ENCODE measurements around the gene NALCN.

NALCN gene

GRCh38 chr13:101185606-101186005 lies 230.7 kb downstream of the NALCN start:
- H3K4me1 ChIP-seq (ENCODE audit: control insufficient read depth, insufficient read depth, low read length): no peaks in the 10 kb centered on the region
- H3K4me3 ChIP-seq (ENCODE audit: low read length): no peak overlapping the region
- no peaks in the 10 kb centered on the region for H3K36me3 ChIP-seq (ENCODE audit: insufficient read depth, low read length)
- no peaks in the 10 kb centered on the region for H3K27me3 ChIP-seq (ENCODE audit: control insufficient read depth, insufficient read depth, low read length)
- no peaks in the 10 kb centered on the region for H3K9me3 ChIP-seq (replicated peaks; ENCODE audit: low read length)
- no peak overlapping the region for H3K4me2 ChIP-seq (ENCODE audit: low read length)
- no peak overlapping the region for H3K9ac ChIP-seq (ENCODE audit: low read depth, low read length)

- Histone ChIP-seq H3K4me1 (ENCODE audit: control insufficient read depth, insufficient read depth, low read length) (no peaks in the 10 kb centered on the region), H3K4me2 (ENCODE audit: low read length) (no peak overlapping the region), H3K9me3 (replicated peaks; ENCODE audit: low read length) (no peaks in the 10 kb centered on the region), H3K9ac (ENCODE audit: low read depth, low read length) (no peak overlapping the region), H3K36me3 (ENCODE audit: insufficient read depth, low read length) (no peaks in the 10 kb centered on the region), H3K4me3 (ENCODE audit: low read length) (no peak overlapping the region), H3K27me3 (ENCODE audit: control insufficient read depth, insufficient read depth, low read length) (no peaks in the 10 kb centered on the region)
Measured at GRCh38 chr13:101181076-101181685, 235.1 kb downstream of the NALCN start.

GRCh38 chr13:101179021-101179420 lies 237.3 kb downstream of the NALCN start:
- H3K4me2 ChIP-seq (ENCODE audit: low read length): no peak overlapping the region
- no peaks in the 10 kb centered on the region for H3K27me3 ChIP-seq (ENCODE audit: control insufficient read depth, insufficient read depth, low read length)
- no peaks in the 10 kb centered on the region for H3K36me3 ChIP-seq (ENCODE audit: insufficient read depth, low read length)
- no peaks in the 10 kb centered on the region for H3K4me1 ChIP-seq (ENCODE audit: control insufficient read depth, insufficient read depth, low read length)
- no peaks in the 10 kb centered on the region for H3K9me3 ChIP-seq (replicated peaks; ENCODE audit: low read length)
- no peak overlapping the region for H3K9ac ChIP-seq (ENCODE audit: low read depth, low read length)
- no peak overlapping the region for H3K4me3 ChIP-seq (ENCODE audit: low read length)

GRCh38 chr13:101178406-101178805 lies 237.9 kb downstream of the NALCN start:
- no peaks in the 10 kb centered on the region for H3K4me1 ChIP-seq (ENCODE audit: control insufficient read depth, insufficient read depth, low read length)
- no peaks in the 10 kb centered on the region for H3K9me3 ChIP-seq (replicated peaks; ENCODE audit: low read length)
- H3K4me2 ChIP-seq (ENCODE audit: low read length): no peak overlapping the region
- no peak overlapping the region for H3K9ac ChIP-seq (ENCODE audit: low read depth, low read length)
- no peak overlapping the region for H3K4me3 ChIP-seq (ENCODE audit: low read length)
- H3K27me3 ChIP-seq (ENCODE audit: control insufficient read depth, insufficient read depth, low read length): no peaks in the 10 kb centered on the region
- no peaks in the 10 kb centered on the region for H3K36me3 ChIP-seq (ENCODE audit: insufficient read depth, low read length)

GRCh38 chr13:101170306-101170705 lies 246.0 kb downstream of the NALCN start:
- H3K9ac ChIP-seq (ENCODE audit: low read depth, low read length): no peak overlapping the region
- H3K27me3 ChIP-seq (ENCODE audit: control insufficient read depth, insufficient read depth, low read length): no peaks in the 10 kb centered on the region

GRCh38 chr13:101157261-101157660 lies 259.0 kb downstream of the NALCN start:
- Histone ChIP-seq H3K9ac (ENCODE audit: low read depth, low read length) (no peak overlapping the region), H3K9me3 (replicated peaks; ENCODE audit: low read length) (no peaks in the 10 kb centered on the region), H3K4me2 (ENCODE audit: low read length) (no peak overlapping the region), H3K27me3 (ENCODE audit: control insufficient read depth, insufficient read depth, low read length) (no peaks in the 10 kb centered on the region), H3K36me3 (ENCODE audit: insufficient read depth, low read length) (no peaks in the 10 kb centered on the region), H3K4me1 (ENCODE audit: control insufficient read depth, insufficient read depth, low read length) (peaks cover 9% of the 10 kb centered on the region), H3K4me3 (ENCODE audit: low read length) (no peak overlapping the region)

More at GRCh38 chr13:101170306-101170705, 246.0 kb downstream of the NALCN start:
- Histone ChIP-seq H3K4me3 (ENCODE audit: low read length) (no peak overlapping the region), H3K36me3 (ENCODE audit: insufficient read depth, low read length) (no peaks in the 10 kb centered on the region), H3K4me1 (ENCODE audit: control insufficient read depth, insufficient read depth, low read length) (no peaks in the 10 kb centered on the region), H3K4me2 (ENCODE audit: low read length) (no peak overlapping the region), H3K9me3 (replicated peaks; ENCODE audit: low read length) (no peaks in the 10 kb centered on the region)

- Histone ChIP-seq H3K36me3 (ENCODE audit: insufficient read depth, low read length) (no peaks in the 10 kb centered on the region), H3K4me1 (ENCODE audit: control insufficient read depth, insufficient read depth, low read length) (peaks cover 16% of the 10 kb centered on the region), H3K4me2 (ENCODE audit: low read length) (no peak overlapping the region), H3K27me3 (ENCODE audit: control insufficient read depth, insufficient read depth, low read length) (no peaks in the 10 kb centered on the region), H3K9ac (ENCODE audit: low read depth, low read length) (no peak overlapping the region), H3K4me3 (ENCODE audit: low read length) (no peak overlapping the region), H3K9me3 (replicated peaks; ENCODE audit: low read length) (no peaks in the 10 kb centered on the region)
Measured at GRCh38 chr13:101155920-101156319, 260.4 kb downstream of the NALCN start.

- Histone ChIP-seq H3K4me3 (ENCODE audit: low read length) (no peak overlapping the region), H3K36me3 (ENCODE audit: insufficient read depth, low read length) (no peaks in the 10 kb centered on the region), H3K9me3 (replicated peaks; ENCODE audit: low read length) (no peaks in the 10 kb centered on the region), H3K4me1 (ENCODE audit: control insufficient read depth, insufficient read depth, low read length) (peaks cover 30% of the 10 kb centered on the region), H3K9ac (ENCODE audit: low read depth, low read length) (no peak overlapping the region), H3K27me3 (ENCODE audit: control insufficient read depth, insufficient read depth, low read length) (no peaks in the 10 kb centered on the region), H3K4me2 (ENCODE audit: low read length) (no peak overlapping the region)
Measured at GRCh38 chr13:101152184-101152583, 264.1 kb downstream of the NALCN start.

- H3K9ac ChIP-seq (ENCODE audit: low read depth, low read length): peak overlapping the region; percentile 13
- no peaks in the 10 kb centered on the region for H3K27me3 ChIP-seq (ENCODE audit: control insufficient read depth, insufficient read depth, low read length)
- no peaks in the 10 kb centered on the region for H3K36me3 ChIP-seq (ENCODE audit: insufficient read depth, low read length)
- H3K9me3 ChIP-seq (replicated peaks; ENCODE audit: low read length): no peaks in the 10 kb centered on the region
- H3K4me2 ChIP-seq (ENCODE audit: low read length): peak overlapping the region; percentile 63
- peaks cover 40% of the 10 kb centered on the region for H3K4me1 ChIP-seq (ENCODE audit: control insufficient read depth, insufficient read depth, low read length)
- peak overlapping the region; percentile 5 for H3K4me3 ChIP-seq (ENCODE audit: low read length)
Measured at GRCh38 chr13:101150998-101151397, 265.3 kb downstream of the NALCN start.

GRCh38 chr13:101149735-101150384 lies 266.4 kb downstream of the NALCN start:
- Histone ChIP-seq H3K4me1 (ENCODE audit: control insufficient read depth, insufficient read depth, low read length) (peaks cover 50% of the 10 kb centered on the region), H3K9ac (ENCODE audit: low read depth, low read length) (no peak overlapping the region), H3K36me3 (ENCODE audit: insufficient read depth, low read length) (no peaks in the 10 kb centered on the region), H3K27me3 (ENCODE audit: control insufficient read depth, insufficient read depth, low read length) (no peaks in the 10 kb centered on the region), H3K4me3 (ENCODE audit: low read length) (no peak overlapping the region), H3K4me2 (ENCODE audit: low read length) (peak overlapping the region; percentile 19), H3K9me3 (replicated peaks; ENCODE audit: low read length) (no peaks in the 10 kb centered on the region)

GRCh38 chr13:101146101-101146898 lies 270.0 kb downstream of the NALCN start:
- H3K4me3 ChIP-seq (ENCODE audit: low read length): no peak overlapping the region
- H3K27me3 ChIP-seq (ENCODE audit: control insufficient read depth, insufficient read depth, low read length): peaks cover 3% of the 10 kb centered on the region
- peak overlapping the region; percentile 10 for H3K4me2 ChIP-seq (ENCODE audit: low read length)
- no peaks in the 10 kb centered on the region for H3K36me3 ChIP-seq (ENCODE audit: insufficient read depth, low read length)
- H3K4me1 ChIP-seq (ENCODE audit: control insufficient read depth, insufficient read depth, low read length): peaks cover 36% of the 10 kb centered on the region
- H3K9me3 ChIP-seq (replicated peaks; ENCODE audit: low read length): no peaks in the 10 kb centered on the region
- no peak overlapping the region for H3K9ac ChIP-seq (ENCODE audit: low read depth, low read length)
